Measurements from ENCODE around the gene TAC4. TPM values are rescaled to one million over a fixed set of nuclear protein-coding genes. Genes with fewer than 3 reads are reported as not detected.

TAC4 gene
- total and polyA plus RNA-seq, 9 of the 15 experiments (the other 6 are each of a cell fraction or from before 2014, with no cell fraction given) = 0.17 TPM; not detected in 8

DNA sequence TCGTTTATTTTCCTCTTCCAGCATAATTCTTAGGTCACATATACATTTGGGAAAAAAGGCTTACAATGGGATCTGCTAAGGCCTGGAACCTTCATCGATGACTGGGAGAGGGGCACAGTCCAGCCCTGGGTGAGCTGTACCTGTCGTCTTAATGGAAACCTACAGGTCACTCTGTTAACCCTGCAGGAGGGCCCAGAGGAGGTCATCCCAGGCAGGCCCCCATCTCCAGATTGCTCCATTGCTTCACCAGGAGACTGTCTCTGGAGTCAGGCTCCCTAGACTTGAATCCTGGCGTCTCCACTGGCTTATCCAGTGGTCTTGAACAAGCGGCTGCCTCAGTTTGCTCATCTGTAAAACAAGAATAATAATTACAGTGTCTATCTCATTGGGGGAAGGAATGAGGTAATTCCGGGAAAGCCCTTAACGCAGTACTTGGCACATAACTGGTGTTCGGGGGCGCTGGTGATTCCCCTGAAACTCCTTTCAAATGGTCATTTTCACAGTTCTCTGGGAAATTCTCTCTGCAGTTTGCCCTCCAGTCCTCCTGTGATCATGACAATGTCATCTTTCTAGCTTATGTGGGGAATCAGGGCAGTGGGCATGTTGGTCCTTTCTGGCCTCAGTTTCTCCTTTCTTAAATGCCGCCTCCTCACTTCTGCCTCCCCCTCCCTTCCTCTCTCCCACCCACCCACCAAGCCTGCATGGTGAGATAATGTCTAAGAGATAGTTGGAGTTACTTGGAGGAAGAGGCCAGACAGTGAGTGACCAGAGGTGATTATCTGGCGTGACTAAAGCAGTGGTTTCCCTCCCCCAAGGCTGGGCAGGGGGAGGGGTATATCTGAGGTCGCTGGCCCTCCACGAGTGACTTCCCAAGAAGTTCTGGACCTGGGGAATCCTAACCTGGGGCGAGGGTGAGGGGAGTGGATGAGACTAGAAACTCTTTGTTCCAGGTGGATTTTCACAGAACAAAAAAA, 31.3 kb upstream of the TAC4 start (continued):
- TF ChIP-seq GTF2A2 (tag; IDR thresholded peaks at IDR 0.05) (no peak), ZNF316 (IDR thresholded peaks at IDR 0.05) (no peak), SMAD1 (IDR thresholded peaks at IDR 0.05; ENCODE audit: low read depth, low read length, partially characterized antibody) (no peak), JUND (IDR thresholded peaks at IDR 0.05; ENCODE audit: borderline replicate concordance, low read depth, low read length) (peak; percentile 77), JUND (tag; IDR thresholded peaks at IDR 0.05; ENCODE audit: borderline replicate concordance, low read depth, low read length) (peak; percentile 42; the same call in 1 of the 3 replicates)

DNA sequence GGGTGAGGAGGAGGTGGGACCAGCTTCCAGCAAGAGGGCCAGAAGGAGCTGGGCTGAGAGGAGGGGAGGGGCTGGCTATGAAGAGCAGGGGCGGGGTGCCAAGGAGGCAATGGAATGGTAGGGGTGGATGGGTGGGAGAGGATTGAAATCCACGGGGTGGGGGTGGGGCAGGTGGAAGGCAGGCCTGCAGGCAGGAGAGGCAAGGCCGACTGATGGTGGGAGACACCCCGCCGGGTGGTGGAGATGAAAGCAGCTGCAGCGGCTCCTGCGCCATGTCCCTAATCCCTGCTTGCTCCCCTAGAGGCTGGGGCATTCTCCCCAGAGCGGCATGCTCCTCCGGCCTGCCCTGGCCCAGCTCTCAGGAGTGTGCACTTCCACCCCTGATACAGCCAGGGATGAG, 27.8 kb upstream of the TAC4 start:
- Histone ChIP-seq H3K27ac (ENCODE audit: extremely low read depth, low read depth, low read length) (no peak overlapping the region), H3K9ac (ENCODE audit: insufficient read depth in 1 of 2, low read depth in 2 of 2, low read length in 2 of 2) (0 out of 4 replicates have a peak overlapping the region, but pooled peaks of 1 of the 2 experiments have one; percentile 26), H2AFZ (ENCODE audit: low read depth, low read length) (no peak overlapping the region), H3K9me1 (ENCODE audit: control insufficient read depth, insufficient read depth, low read length) (no peaks in the 10 kb centered on the region), H3K36me3 (ENCODE audit: control insufficient read depth, insufficient read depth, low read length) (no peaks in the 10 kb centered on the region), H4K20me1 (replicated peaks; ENCODE audit: control insufficient read depth, insufficient read depth, low read length) (peaks cover 4% of the 10 kb centered on the region; the same call in 1 of the 2 replicates), H3K9me3 (replicated peaks; ENCODE audit: control insufficient read depth, insufficient read depth, low read depth, low read length) (no peaks in the 10 kb centered on the region), H3K4me1 (replicated peaks in 1 of 2; ENCODE audit: control insufficient read depth in 2 of 2, insufficient read depth in 2 of 2, low read length in 2 of 2) (peaks cover 13 to 18% of the 10 kb centered on the region in 2 experiments), H3K4me2 (ENCODE audit: insufficient read depth, low read length) (no peak overlapping the region), H3K4me3 (no peak overlapping the region), H3K79me2 (ENCODE audit: control insufficient read depth, insufficient read depth, low read length) (no peaks in the 10 kb centered on the region), H3K27me3 (ENCODE audit: control insufficient read depth in 2 of 2, insufficient read depth in 2 of 2, low read length in 2 of 2) (peaks cover 5 to 32% of the 10 kb centered on the region in 2 experiments; a peak in 3 of 5 replicates)
- DNase-seq (ENCODE audit: extremely low read depth in 1 of 4, low spot score in 3 of 4) (no peak), ATAC-seq (no peak), FAIRE-seq (no peak)
- ChIA-PET CTCF (ENCODE audit: low intra/inter-chr PET ratio) (no interaction called here), POLR2A (interaction anchor here (0.6 to 1.2 kb wide), 4 partner anchors 10 to 75 kb away, joined by 3 to 4 read pairs (median 4); no protein-coding TSS in a partner anchor)
- in situ Hi-C loops (cut with MboI) = no loop called here
- 5% methylated on average over 7 of the region's 9 CpGs for WGBS (ENCODE audit: insufficient coverage, low coverage, missing lambda C conversion rate)
- intact Hi-C loops (cut with micrococcal nuclease) = no loop called here
- BruUV-seq (replicated peaks) = no TSS peak
- TF ChIP-seq SAP30 (IDR thresholded peaks at IDR 0.05; ENCODE audit: borderline replicate concordance, insufficient read depth, low read depth, low read length, poor library complexity, severe bottlenecking) (no peak), PTBP1 (IDR thresholded peaks at IDR 0.05; ENCODE audit: low read depth, low read length) (no peak)
- TF ChIP-seq, protein P1, sequence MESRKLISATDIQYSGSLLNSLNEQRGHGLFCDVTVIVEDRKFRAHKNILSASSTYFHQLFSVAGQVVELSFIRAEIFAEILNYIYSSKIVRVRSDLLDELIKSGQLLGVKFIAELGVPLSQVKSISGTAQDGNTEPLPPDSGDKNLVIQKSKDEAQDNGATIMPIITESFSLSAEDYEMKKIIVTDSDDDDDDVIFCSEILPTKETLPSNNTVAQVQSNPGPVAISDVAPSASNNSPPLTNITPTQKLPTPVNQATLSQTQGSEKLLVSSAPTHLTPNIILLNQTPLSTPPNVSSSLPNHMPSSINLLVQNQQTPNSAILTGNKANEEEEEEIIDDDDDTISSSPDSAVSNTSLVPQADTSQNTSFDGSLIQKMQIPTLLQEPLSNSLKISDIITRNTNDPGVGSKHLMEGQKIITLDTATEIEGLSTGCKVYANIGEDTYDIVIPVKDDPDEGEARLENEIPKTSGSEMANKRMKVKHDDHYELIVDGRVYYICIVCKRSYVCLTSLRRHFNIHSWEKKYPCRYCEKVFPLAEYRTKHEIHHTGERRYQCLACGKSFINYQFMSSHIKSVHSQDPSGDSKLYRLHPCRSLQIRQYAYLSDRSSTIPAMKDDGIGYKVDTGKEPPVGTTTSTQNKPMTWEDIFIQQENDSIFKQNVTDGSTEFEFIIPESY (CRISPR knock-in tag; IDR thresholded peaks at IDR 0.05) = 0 out of 2 replicates have a peak, but pooled peaks have one; percentile 12

Data from K562 (cell line).